NCI-H82 treated with DMSO at 0.1 percent for 48 hours (cell line): Measurements from ENCODE around the gene ARHGAP18.
"Not testable (repeated sequence)": the region's sequence is repeated elsewhere in the genome, so short reads cannot be mapped to it uniquely, and the experiment has no call there.

ENCODE experiments used
- DNase-seq: peaks from one replicate; lab custom pipeline; 2025; ENCODE audit not compliant: unreplicated experiment; lab: John Stamatoyannopoulos, UW

Gene ARHGAP18

GRCh38 chr6:129593233-129593564 is 116.8 kb downstream of the ARHGAP18 start:
- no peak for DNase-seq

GRCh38 chr6:129592516-129593232 is 117.3 kb downstream of the ARHGAP18 start:
- no peak for DNase-seq

GRCh38 chr6:129590408-129591022 is 119.5 kb downstream of the ARHGAP18 start:
- DNase-seq, result no peak

GRCh38 chr6:129586815-129587214 is 123.2 kb downstream of the ARHGAP18 start:
- DNase-seq, result no peak

- no peak for DNase-seq
Observed at GRCh38 chr6:129583866-129584265, 126.1 kb downstream of the ARHGAP18 start.

- no peak for DNase-seq
Observed at GRCh38 chr6:129578315-129578714, 131.7 kb downstream of the ARHGAP18 start.

GRCh38 chr6:129577691-129578090 is 132.3 kb downstream of the ARHGAP18 start:
- DNase-seq, result no peak

- DNase-seq, result no peak
Observed at GRCh38 chr6:129576456-129576855, 133.5 kb downstream of the ARHGAP18 start.

GRCh38 chr6:129575378-129576118 is 134.4 kb downstream of the ARHGAP18 start:
- peak; percentile 41 for DNase-seq

GRCh38 chr6:129574605-129575004 is 135.4 kb downstream of the ARHGAP18 start:
- DNase-seq, result not testable (repeated sequence)

- not testable (repeated sequence) for DNase-seq
Observed at GRCh38 chr6:129570929-129571328, 139.0 kb downstream of the ARHGAP18 start.

GRCh38 chr6:129568015-129568414 is 142.0 kb downstream of the ARHGAP18 start:
- DNase-seq, result no peak

GRCh38 chr6:129567374-129567773 is 142.6 kb downstream of the ARHGAP18 start:
- no peak for DNase-seq

- no peak for DNase-seq
Observed at GRCh38 chr6:129565811-129566210, 144.2 kb downstream of the ARHGAP18 start.

GRCh38 chr6:129565366-129565765 is 144.6 kb downstream of the ARHGAP18 start:
- no peak for DNase-seq

GRCh38 chr6:129558248-129558647 is 151.7 kb downstream of the ARHGAP18 start:
- no peak for DNase-seq

- no peak for DNase-seq
Observed at GRCh38 chr6:129555206-129555832, 154.7 kb downstream of the ARHGAP18 start.

- no peak for DNase-seq
Observed at GRCh38 chr6:129552413-129552812, 157.6 kb downstream of the ARHGAP18 start.

- no peak for DNase-seq
Observed at GRCh38 chr6:129551486-129551885, 158.5 kb downstream of the ARHGAP18 start.

- DNase-seq, result no peak
Observed at GRCh38 chr6:129546702-129547101, 163.3 kb downstream of the ARHGAP18 start.

GRCh38 chr6:129544892-129545612 is 164.9 kb downstream of the ARHGAP18 start:
- DNase-seq, result no peak
